HepG2 (cell line): Measurements from ENCODE around the gene SLC44A5. TPM values are rescaled to one million over a fixed set of nuclear protein-coding genes. Genes with fewer than 3 reads are reported as not detected.
A peak's percentile ranks its signal among the peaks of the same experiment; 100 is the strongest.

Experiments used
- ATAC-seq: fragments of 200-7000 bp; cut with Tn5 transposase; 3 replicates; pipeline ENCODE4 v1.9.1; 2020; ENCODE audit warnings: mild to moderate bottlenecking, moderate library complexity
- BruUV-seq: library from RNA; stranded (reverse); fragments of 400-500 nt; replicated peaks from 2 replicates; lab custom pipeline; 2021; lab: Mats Ljungman, UMichigan
- CTCF ChIA-PET: fragments of 300-600 bp; formaldehyde crosslinking; extraction: SDS; loops from one replicate; lab custom pipeline; 2021; ENCODE audit warnings: low total read pairs, inconsistent platforms, low intra/inter-chr PET ratio; lab: Yijun Ruan, JAX
- POLR2A ChIA-PET: fragments of 350-600 bp; sonication (Branson Sonifier 250); formaldehyde crosslinking; loops from one replicate; lab custom pipeline; 2020; ENCODE audit warnings: antibody characterized with exemption, inconsistent platforms; lab: Yijun Ruan, JAX
- DNase-seq: peaks from one replicate; pipeline ENCODE4 v3.0.0-alpha.2; 2015; ENCODE audit warnings: low spot score
- FAIRE-seq: peaks from 3 replicates; lab custom pipeline; 2011; peaks lifted over from hg19 to GRCh38; lab: Jason Lieb, UNC
- H2AFZ ChIP-seq: one replicate; pipeline ENCODE4 v1.6.1; 2011; ENCODE audit warnings: low read length, inconsistent platforms
- H3K27ac ChIP-seq: fragments of 300-600 bp; 3 replicates; pipeline ENCODE4 v1.8.0; 2011; ENCODE audit warnings: mixed run types, mild to moderate bottlenecking, mixed read lengths, low read length, inconsistent platforms; ENCODE audit not compliant: insufficient read depth; ENCODE audit errors: extremely low read length
- H3K27me3 ChIP-seq, 2 experiments: fragments of 200-600 bp in 1 of 2; 2 replicates in 1 of 2; 3 replicates in 1 of 2; pipeline versions ENCODE4 v1.6.0 to v1.8.0; 2011; ENCODE audit warnings: low read length in 2 of 2, mild to moderate bottlenecking in 2 of 2, moderate library complexity in 2 of 2, inconsistent platforms in 1 of 2; ENCODE audit not compliant: insufficient read depth in 2 of 2, control insufficient read depth in 1 of 2
- H3K36me3 ChIP-seq, 2 experiments: fragments of 200-600 bp in 1 of 2; replicated peaks in 1 of 2; 2 replicates in 1 of 2; 3 replicates in 1 of 2; pipeline versions ENCODE4 v1.5.1 to v1.8.0; 2011; ENCODE audit warnings: low read length in 2 of 2, inconsistent platforms in 1 of 2; ENCODE audit not compliant: insufficient read depth in 2 of 2, control insufficient read depth in 1 of 2
- H3K4me1 ChIP-seq: 2 replicates; pipeline ENCODE4 v1.5.1; 2012; ENCODE audit warnings: low read length, inconsistent platforms; ENCODE audit not compliant: insufficient read depth
- H3K4me2 ChIP-seq: 2 replicates; pipeline ENCODE4 v1.6.0; 2011; ENCODE audit warnings: low read depth, low read length, inconsistent platforms
- H3K4me3 ChIP-seq, 3 experiments: fragments of 200-600 bp in 1 of 3; sonication (generic), shearing (Covaris generic) in 1 of 3; replicated peaks in 1 of 3; 2 replicates each; pipeline ENCODE4 v1.5.1; 2011 to 2016; ENCODE audit warnings: low read length in 3 of 3, inconsistent platforms in 2 of 3, low read depth in 2 of 3, mild to moderate bottlenecking in 2 of 3, control low read depth in 1 of 3, mixed read lengths in 1 of 3; ENCODE audit not compliant: insufficient read depth in 1 of 3
- H3K79me2 ChIP-seq: one replicate; pipeline ENCODE4 v1.6.1; 2011; ENCODE audit warnings: low read length, inconsistent platforms; ENCODE audit not compliant: insufficient read depth
- H3K9ac ChIP-seq: 2 replicates; pipeline ENCODE4 v1.6.0; 2011; ENCODE audit warnings: mild to moderate bottlenecking, low read depth, low read length, inconsistent platforms; ENCODE audit not compliant: insufficient read depth
- H3K9me3 ChIP-seq: 2 replicates; pipeline ENCODE4 v1.5.1; 2012; ENCODE audit warnings: mild to moderate bottlenecking, low read length
- H4K20me1 ChIP-seq: 2 replicates; pipeline ENCODE4 v1.6.0; 2011; ENCODE audit warnings: inconsistent platforms, mild to moderate bottlenecking, low read length, moderate library complexity; ENCODE audit not compliant: insufficient read depth
- E2F1 ChIP-seq: sonication (generic); formaldehyde crosslinking; IDR thresholded peaks from 2 replicates; pipeline ENCODE4 v1.5.0; 2020; ENCODE audit warnings: missing genetic modification reagents
- MAFF ChIP-seq: IDR thresholded peaks from 2 replicates; pipeline ENCODE4 v1.6.1; 2011; ENCODE audit warnings: low read depth, low read length, improper control_type of control experiment
- MAFK ChIP-seq, 2 experiments: IDR thresholded peaks in 1 of 2; conservative IDR thresholded peaks in 1 of 2; 2 replicates each; pipeline ENCODE4 v1.6.1; 2011; ENCODE audit warnings: improper control_type of control experiment in 2 of 2, low read length in 2 of 2
- NFATC3 ChIP-seq: sonication (generic); formaldehyde crosslinking; IDR thresholded peaks from 2 replicates; pipeline ENCODE4 v1.5.1; 2020; ENCODE audit warnings: mild to moderate bottlenecking, missing genetic modification reagents
- WGBS: methylation state at CpG from one replicate; pipeline ENCODE4 v1.1.6; 2017; ENCODE audit warnings: low lambda C conversion rate; 5-methylcytosine and 5-hydroxymethylcytosine counted together
- in situ Hi-C: cut with HindIII; loops from 2 replicates; pipeline ENCODE4 v1.10.0; 2017; ENCODE audit warnings: low pct_unique_long_range_greater_than_20kb; ENCODE audit not compliant: extremely low pct_ligation_motif_present
- intact Hi-C: fragments of 100-400 bp; cut with micrococcal nuclease; formaldehyde crosslinking; loops from one replicate; pipeline ENCODE4 v1.10.0; 2022; ENCODE audit not compliant: unreplicated experiment
- polyA plus RNA-seq, 8 experiments: library from polyadenylated mRNA; depleted of rRNA in 3 of 8; stranded (reverse) in 7 of 8; unstranded in 1 of 8; fragments of >200 nt; fragmentation: Illumina TruSeq in 4 of 8; extraction: Trizol in 4 of 8; gene quantifications; 2 replicates each; pipeline versions ENCODE4 v1.2.1 to v1.2.3, GENCODE V29; 2011 to 2016; ENCODE audit warnings: low read depth in 4 of 8, missing spikeins in 1 of 8, mixed read lengths in 1 of 8; ENCODE audit not compliant: insufficient read depth in 1 of 8
- total RNA-seq, 5 experiments: library from RNA; depleted of rRNA; stranded (reverse); fragments of >200 nt; fragmentation: Illumina TruSeq; extraction: Trizol; gene quantifications; 2 replicates each; pipeline ENCODE4 v1.2.3, GENCODE V29; 2016; ENCODE audit warnings: low read depth in 1 of 5
- TF ChIP-seq, protein P1 (sequence below): sonication (generic); formaldehyde crosslinking; IDR thresholded peaks from 2 replicates; pipeline ENCODE4 v1.5.0; 2020; ENCODE audit warnings: mild to moderate bottlenecking, missing genetic modification reagents

SLC44A5 gene
- total and polyA plus RNA-seq, 2 of the 13 experiments (the other 11 are each of a cell fraction or from before 2014, with no cell fraction given), result 8.0 to 16.0 TPM

DNA sequence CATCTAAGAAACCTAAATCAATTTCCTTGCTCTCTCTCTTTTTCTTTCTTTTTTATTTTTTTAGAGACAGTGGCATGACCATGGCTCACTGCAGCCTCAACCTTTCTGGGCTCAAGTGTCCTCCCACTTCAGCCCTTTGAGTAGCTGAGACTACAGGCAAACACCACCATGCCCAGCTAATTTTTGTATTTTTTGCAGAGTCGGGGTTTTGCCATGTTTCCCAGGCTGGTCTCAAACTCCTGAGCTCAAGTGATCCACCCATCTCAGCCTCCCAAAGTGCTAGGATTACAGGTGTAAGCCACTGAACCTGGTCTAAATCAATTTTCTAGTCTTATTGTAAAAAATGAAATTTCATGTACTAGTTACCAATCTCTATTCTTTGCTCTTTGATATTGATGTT is 367.8 kb downstream of the SLC44A5 start:
- POLR2A ChIA-PET, result no interaction called here
- Histone ChIP-seq H3K4me1 (no peaks in the 10 kb centered on the region), H2AFZ (no peak overlapping the region), H3K4me3 (no peak overlapping the region), H3K27me3 (no peaks in the 10 kb centered on the region), H3K36me3 (no peaks in the 10 kb centered on the region), H3K79me2 (no peaks in the 10 kb centered on the region), H4K20me1 (no peaks in the 10 kb centered on the region), H3K4me2 (no peak overlapping the region), H3K9me3 (no peaks in the 10 kb centered on the region), H3K9ac (no peak overlapping the region)
- CTCF ChIA-PET, result no interaction called here
- DNase-seq (no peak), FAIRE-seq (no peak), ATAC-seq (no peak)
- WGBS, result 43% methylated on average over 1 of the region's 1 CpG
- intact Hi-C loops (no loop called here), in situ Hi-C loops (loop anchor here (25.0 kb wide), 1 partner anchor 394 kb away; no protein-coding TSS in a partner anchor)
- TF ChIP-seq MAFK (conservative IDR thresholded peaks at IDR 0.05 in 1 of 2, IDR thresholded peaks at IDR 0.05 in 1 of 2; ENCODE audit: low read length in 2 of 2), result peak; percentile 57 to 70; a peak in 3 of 4 replicates
- TF ChIP-seq MAFF, result peak; percentile 55
- no peak for TF ChIP-seq NFATC3 (CRISPR knock-in tag)
- no peak for TF ChIP-seq E2F1 (CRISPR knock-in tag)
- TF ChIP-seq, protein P1, sequence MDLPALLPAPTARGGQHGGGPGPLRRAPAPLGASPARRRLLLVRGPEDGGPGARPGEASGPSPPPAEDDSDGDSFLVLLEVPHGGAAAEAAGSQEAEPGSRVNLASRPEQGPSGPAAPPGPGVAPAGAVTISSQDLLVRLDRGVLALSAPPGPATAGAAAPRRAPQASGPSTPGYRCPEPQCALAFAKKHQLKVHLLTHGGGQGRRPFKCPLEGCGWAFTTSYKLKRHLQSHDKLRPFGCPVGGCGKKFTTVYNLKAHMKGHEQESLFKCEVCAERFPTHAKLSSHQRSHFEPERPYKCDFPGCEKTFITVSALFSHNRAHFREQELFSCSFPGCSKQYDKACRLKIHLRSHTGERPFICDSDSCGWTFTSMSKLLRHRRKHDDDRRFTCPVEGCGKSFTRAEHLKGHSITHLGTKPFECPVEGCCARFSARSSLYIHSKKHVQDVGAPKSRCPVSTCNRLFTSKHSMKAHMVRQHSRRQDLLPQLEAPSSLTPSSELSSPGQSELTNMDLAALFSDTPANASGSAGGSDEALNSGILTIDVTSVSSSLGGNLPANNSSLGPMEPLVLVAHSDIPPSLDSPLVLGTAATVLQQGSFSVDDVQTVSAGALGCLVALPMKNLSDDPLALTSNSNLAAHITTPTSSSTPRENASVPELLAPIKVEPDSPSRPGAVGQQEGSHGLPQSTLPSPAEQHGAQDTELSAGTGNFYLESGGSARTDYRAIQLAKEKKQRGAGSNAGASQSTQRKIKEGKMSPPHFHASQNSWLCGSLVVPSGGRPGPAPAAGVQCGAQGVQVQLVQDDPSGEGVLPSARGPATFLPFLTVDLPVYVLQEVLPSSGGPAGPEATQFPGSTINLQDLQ (CRISPR knock-in tag), result no peak
- TF ChIP-seq, all 625 proteins: peak for 2
- no peak overlapping the region for H3K27ac ChIP-seq
- BruUV-seq, result no TSS peak
